ENCODE measurements around the gene COG1.

The COG1 gene

GRCh38 chr17:73224663-73225305 lies 31.9 kb downstream of the COG1 start:
- in situ Hi-C loops (cut with HindIII; ENCODE audit: low sequenced_read_pairs): no loop called here

- in situ Hi-C loops (cut with HindIII; ENCODE audit: low sequenced_read_pairs): no loop called here
Measured at GRCh38 chr17:73226556-73227172, 33.8 kb downstream of the COG1 start.

- in situ Hi-C loops (cut with HindIII; ENCODE audit: low sequenced_read_pairs): no loop called here
Measured at GRCh38 chr17:73227379-73227778, 34.5 kb downstream of the COG1 start.

- in situ Hi-C loops (cut with HindIII; ENCODE audit: low sequenced_read_pairs): no loop called here
Measured at GRCh38 chr17:73227944-73228343, 35.1 kb downstream of the COG1 start.

GRCh38 chr17:73228748-73229236 lies 35.9 kb downstream of the COG1 start:
- in situ Hi-C loops (cut with HindIII; ENCODE audit: low sequenced_read_pairs): no loop called here

GRCh38 chr17:73230088-73230487 lies 37.2 kb downstream of the COG1 start:
- in situ Hi-C loops (cut with HindIII; ENCODE audit: low sequenced_read_pairs): no loop called here

GRCh38 chr17:73231395-73231794 lies 38.5 kb downstream of the COG1 start:
- in situ Hi-C loops (cut with HindIII; ENCODE audit: low sequenced_read_pairs): no loop called here

- in situ Hi-C loops (cut with HindIII; ENCODE audit: low sequenced_read_pairs): no loop called here
Measured at GRCh38 chr17:73231841-73232586, 39.2 kb downstream of the COG1 start.

GRCh38 chr17:73232587-73233373 lies 39.9 kb downstream of the COG1 start:
- in situ Hi-C loops (cut with HindIII; ENCODE audit: low sequenced_read_pairs): no loop called here

GRCh38 chr17:73234736-73235135 lies 41.9 kb downstream of the COG1 start:
- in situ Hi-C loops (cut with HindIII; ENCODE audit: low sequenced_read_pairs): no loop called here

- in situ Hi-C loops (cut with HindIII; ENCODE audit: low sequenced_read_pairs): no loop called here
Measured at GRCh38 chr17:73237714-73238113, 44.9 kb downstream of the COG1 start.

- in situ Hi-C loops (cut with HindIII; ENCODE audit: low sequenced_read_pairs): no loop called here
Measured at GRCh38 chr17:73240561-73240960, 47.7 kb downstream of the COG1 start.

GRCh38 chr17:73247726-73248125 lies 54.9 kb downstream of the COG1 start:
- in situ Hi-C loops (cut with HindIII; ENCODE audit: low sequenced_read_pairs): loop anchor here (5.0 kb wide), 1 partner anchor 100 kb away; no protein-coding TSS in a partner anchor

- in situ Hi-C loops (cut with HindIII; ENCODE audit: low sequenced_read_pairs): loop anchor here (5.0 kb wide), 1 partner anchor 99 kb away; no protein-coding TSS in a partner anchor
Measured at GRCh38 chr17:73248532-73248931, 55.7 kb downstream of the COG1 start.

- in situ Hi-C loops (cut with HindIII; ENCODE audit: low sequenced_read_pairs): loop anchor here (5.0 kb wide), 1 partner anchor 98 kb away; no protein-coding TSS in a partner anchor
Measured at GRCh38 chr17:73249700-73250099, 56.8 kb downstream of the COG1 start.

- in situ Hi-C loops (cut with HindIII; ENCODE audit: low sequenced_read_pairs): no loop called here
Measured at GRCh38 chr17:73250851-73251640, 58.2 kb downstream of the COG1 start.

GRCh38 chr17:73251871-73252270 lies 59.0 kb downstream of the COG1 start:
- in situ Hi-C loops (cut with HindIII; ENCODE audit: low sequenced_read_pairs): no loop called here

- in situ Hi-C loops (cut with HindIII; ENCODE audit: low sequenced_read_pairs): no loop called here
Measured at GRCh38 chr17:73255671-73256181, 62.9 kb downstream of the COG1 start.

- in situ Hi-C loops (cut with HindIII; ENCODE audit: low sequenced_read_pairs): no loop called here
Measured at GRCh38 chr17:73256220-73256619, 63.4 kb downstream of the COG1 start.

- in situ Hi-C loops (cut with HindIII; ENCODE audit: low sequenced_read_pairs): no loop called here
Measured at GRCh38 chr17:73257516-73257915, 64.7 kb downstream of the COG1 start.
